Nephron progenitor cell (in vitro differentiated cells): ENCODE data around the gene HMGCS2.

Source experiments
- DNase-seq: peaks from one replicate; pipeline ENCODE4 v3.0.0; 2021
- H3K27ac Mint-ChIP-seq: 2 replicates; pipeline ENCODE4 v1.8.0; 2021; ENCODE audit warnings: mild to moderate bottlenecking, moderate library complexity, mixed read lengths
- H3K27me3 Mint-ChIP-seq: 2 replicates; pipeline ENCODE4 v1.8.0; 2021; ENCODE audit warnings: mild to moderate bottlenecking, low read depth, mixed read lengths; ENCODE audit not compliant: poor library complexity
- H3K36me3 Mint-ChIP-seq: 2 replicates; pipeline ENCODE4 v1.8.0; 2021; ENCODE audit warnings: low read depth, mixed read lengths
- H3K4me1 Mint-ChIP-seq: 2 replicates; pipeline ENCODE4 v1.8.0; 2021; ENCODE audit warnings: mixed read lengths
- H3K4me3 Mint-ChIP-seq: 2 replicates; pipeline ENCODE4 v1.8.0; 2021; ENCODE audit warnings: mild to moderate bottlenecking, moderate library complexity, mixed read lengths
- H3K9me3 Mint-ChIP-seq: 2 replicates; pipeline ENCODE4 v1.8.0; 2021; ENCODE audit warnings: mild to moderate bottlenecking, moderate library complexity, mixed read lengths
- TF ChIP-seq, protein P1 (sequence below): fragments of 200-600 bp; sonication (generic); IDR thresholded peaks from 2 replicates; pipeline ENCODE4 v1.5.0; 2021; ENCODE audit warnings: antibody characterized with exemption

The HMGCS2 gene

DNA sequence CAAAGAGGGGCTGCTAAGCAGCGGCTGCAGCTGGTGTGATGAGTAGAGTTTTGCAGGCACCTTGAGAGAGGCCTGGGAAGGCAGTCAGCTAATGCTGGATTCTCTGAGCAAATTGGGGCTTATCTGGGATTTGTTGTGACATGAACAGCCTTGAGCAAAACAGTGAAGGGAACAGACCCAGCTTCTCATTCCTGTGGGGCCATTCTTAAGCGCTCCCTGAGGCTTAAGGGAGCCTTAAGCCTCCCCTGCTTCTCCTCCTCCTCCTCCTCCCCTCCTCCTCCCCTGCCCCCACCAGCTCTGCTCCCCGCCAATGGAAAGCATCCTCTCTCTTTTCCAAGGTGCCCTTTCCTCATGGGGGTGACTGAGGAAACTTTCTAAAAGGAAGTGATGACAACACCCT, 21.3 kb downstream of the HMGCS2 start:
- Mint-ChIP-seq H3K36me3 (peaks cover 13% of the 10 kb centered on the region), H3K4me3 (no peak overlapping the region)
- TF ChIP-seq, protein P1, sequence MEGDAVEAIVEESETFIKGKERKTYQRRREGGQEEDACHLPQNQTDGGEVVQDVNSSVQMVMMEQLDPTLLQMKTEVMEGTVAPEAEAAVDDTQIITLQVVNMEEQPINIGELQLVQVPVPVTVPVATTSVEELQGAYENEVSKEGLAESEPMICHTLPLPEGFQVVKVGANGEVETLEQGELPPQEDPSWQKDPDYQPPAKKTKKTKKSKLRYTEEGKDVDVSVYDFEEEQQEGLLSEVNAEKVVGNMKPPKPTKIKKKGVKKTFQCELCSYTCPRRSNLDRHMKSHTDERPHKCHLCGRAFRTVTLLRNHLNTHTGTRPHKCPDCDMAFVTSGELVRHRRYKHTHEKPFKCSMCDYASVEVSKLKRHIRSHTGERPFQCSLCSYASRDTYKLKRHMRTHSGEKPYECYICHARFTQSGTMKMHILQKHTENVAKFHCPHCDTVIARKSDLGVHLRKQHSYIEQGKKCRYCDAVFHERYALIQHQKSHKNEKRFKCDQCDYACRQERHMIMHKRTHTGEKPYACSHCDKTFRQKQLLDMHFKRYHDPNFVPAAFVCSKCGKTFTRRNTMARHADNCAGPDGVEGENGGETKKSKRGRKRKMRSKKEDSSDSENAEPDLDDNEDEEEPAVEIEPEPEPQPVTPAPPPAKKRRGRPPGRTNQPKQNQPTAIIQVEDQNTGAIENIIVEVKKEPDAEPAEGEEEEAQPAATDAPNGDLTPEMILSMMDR = no peak

DNA sequence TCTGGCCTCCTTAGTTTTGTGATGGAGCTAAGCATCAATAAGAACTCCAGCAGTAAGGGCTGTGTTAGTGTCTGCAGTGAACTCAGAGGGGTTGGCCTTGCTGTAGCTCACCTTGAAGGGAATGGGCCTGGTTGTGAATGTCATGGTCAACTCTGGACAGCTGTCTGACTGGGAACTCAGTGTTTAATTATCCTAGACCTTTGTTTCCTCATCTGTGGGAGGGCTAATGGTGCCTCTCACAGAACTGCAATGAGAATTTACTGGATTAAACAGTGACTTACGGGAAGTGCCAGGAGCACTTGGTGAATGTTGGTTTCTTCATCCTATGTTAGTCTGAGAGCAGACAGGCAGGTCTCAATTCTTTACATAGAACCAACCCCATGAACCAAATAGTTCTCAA, 23.7 kb downstream of the HMGCS2 start:
- H3K9me3 Mint-ChIP-seq = no peaks in the 10 kb centered on the region
- H3K4me3 Mint-ChIP-seq = no peak overlapping the region
- peaks cover 30% of the 10 kb centered on the region for H3K4me1 Mint-ChIP-seq
- DNase-seq = no peak
- TF ChIP-seq, protein P1 = no peak
- H3K36me3 Mint-ChIP-seq = peaks cover 20% of the 10 kb centered on the region
- peaks cover 15% of the 10 kb centered on the region for H3K27me3 Mint-ChIP-seq
- no peak overlapping the region for H3K27ac Mint-ChIP-seq

More for the DNA sequence above, 21.3 kb downstream of the HMGCS2 start:
- Mint-ChIP-seq H3K4me1 (peaks cover 18% of the 10 kb centered on the region), H3K9me3 (no peaks in the 10 kb centered on the region), H3K27me3 (peaks cover 18% of the 10 kb centered on the region), H3K27ac (no peak overlapping the region)
- no peak for DNase-seq

DNA sequence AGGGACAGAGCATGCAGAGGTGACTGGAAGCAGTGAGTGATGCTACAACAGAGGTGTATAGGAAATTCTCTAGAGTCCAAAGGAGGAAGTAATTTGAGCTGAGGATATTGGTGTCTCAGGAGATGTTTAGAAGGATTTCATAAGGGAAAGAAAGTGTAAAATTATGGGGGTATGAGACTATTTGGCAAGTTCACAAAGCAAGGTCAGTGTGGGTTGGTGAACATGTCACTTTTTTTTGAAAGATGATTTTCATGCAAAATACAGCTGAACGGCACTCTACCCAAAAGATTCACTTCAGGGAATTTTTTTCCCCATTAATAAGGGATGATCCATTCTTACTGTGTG, 24.1 kb downstream of the HMGCS2 start:
- peaks cover 10% of the 10 kb centered on the region for H3K27me3 Mint-ChIP-seq
- no peak for DNase-seq
- H3K36me3 Mint-ChIP-seq = peaks cover 24% of the 10 kb centered on the region
- no peaks in the 10 kb centered on the region for H3K9me3 Mint-ChIP-seq
- no peak overlapping the region for H3K27ac Mint-ChIP-seq
- peaks cover 32% of the 10 kb centered on the region for H3K4me1 Mint-ChIP-seq
- no peak overlapping the region for H3K4me3 Mint-ChIP-seq
- TF ChIP-seq, protein P1 = no peak

DNA sequence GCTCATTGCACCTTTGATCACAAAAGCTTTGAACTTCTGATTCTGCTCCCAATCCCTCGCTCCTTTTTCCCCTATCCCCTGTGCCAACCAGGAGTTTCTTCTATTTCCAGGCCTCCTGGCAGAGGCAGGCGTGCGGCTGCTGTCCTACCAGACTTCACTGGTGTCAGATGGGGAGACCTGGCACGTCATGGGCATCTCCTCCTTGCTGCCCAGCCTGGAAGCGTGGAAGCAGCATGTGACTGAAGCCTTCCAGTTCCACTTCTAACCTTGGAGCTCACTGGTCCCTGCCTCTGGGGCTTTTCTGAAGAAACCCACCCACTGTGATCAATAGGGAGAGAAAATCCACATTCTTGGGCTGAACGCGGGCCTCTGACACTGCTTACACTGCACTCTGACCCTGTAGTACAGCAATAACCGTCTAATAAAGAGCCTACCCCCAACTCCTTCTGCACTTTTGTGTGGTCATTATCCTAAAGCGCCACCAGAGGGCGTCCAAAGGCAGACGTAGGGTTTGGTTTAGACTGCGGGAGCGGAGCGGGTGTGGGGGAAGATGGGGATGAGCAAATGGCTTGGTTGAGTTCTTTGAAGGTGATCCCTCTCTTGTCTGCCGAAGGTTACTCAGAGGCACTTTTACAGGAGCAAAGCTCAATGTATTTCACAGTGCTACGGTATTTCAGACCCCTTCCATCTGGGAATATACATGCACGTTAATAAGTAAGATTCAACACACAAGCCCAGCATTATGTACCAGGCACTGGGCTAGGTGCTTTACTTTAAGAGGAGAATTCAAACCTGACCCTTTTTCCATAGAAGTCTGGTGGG, 24.7 kb downstream of the HMGCS2 start:
- H3K27me3 Mint-ChIP-seq = peaks cover 9% of the 10 kb centered on the region
- peaks cover 32% of the 10 kb centered on the region for H3K4me1 Mint-ChIP-seq
- no peaks in the 10 kb centered on the region for H3K9me3 Mint-ChIP-seq
- peak; percentile 70 for DNase-seq
- no peak overlapping the region for H3K4me3 Mint-ChIP-seq
- H3K27ac Mint-ChIP-seq = peak overlapping the region; percentile 93
- TF ChIP-seq, protein P1 = peak; percentile 85
- H3K36me3 Mint-ChIP-seq = peaks cover 24% of the 10 kb centered on the region

DNA sequence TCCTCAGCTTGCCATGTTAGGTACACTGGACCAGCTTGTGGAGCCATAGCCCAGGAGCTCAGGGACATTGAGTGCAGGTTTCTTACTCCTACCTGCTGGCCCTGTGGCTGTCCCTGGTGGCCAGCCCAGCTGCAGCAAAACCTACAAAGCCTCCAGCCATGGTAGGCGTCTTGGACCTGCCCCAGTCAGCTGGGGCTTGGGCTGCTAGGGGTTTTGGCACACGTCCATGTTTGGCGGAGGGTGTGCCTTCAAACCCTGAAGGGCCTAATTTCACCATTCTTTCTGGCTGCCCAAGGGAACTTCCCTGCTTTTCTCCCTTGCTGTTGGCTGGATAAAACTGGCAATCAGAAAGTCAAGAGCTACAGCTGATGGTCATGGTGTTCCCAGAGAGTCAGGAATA, 25.4 kb downstream of the HMGCS2 start:
- peaks cover 32% of the 10 kb centered on the region for H3K4me1 Mint-ChIP-seq
- peaks cover 4% of the 10 kb centered on the region for H3K27me3 Mint-ChIP-seq
- TF ChIP-seq, protein P1 = no peak
- peaks cover 26% of the 10 kb centered on the region for H3K36me3 Mint-ChIP-seq
- DNase-seq = no peak
- peak overlapping the region; percentile 93 for H3K27ac Mint-ChIP-seq
- H3K9me3 Mint-ChIP-seq = no peaks in the 10 kb centered on the region
- H3K4me3 Mint-ChIP-seq = no peak overlapping the region

DNA sequence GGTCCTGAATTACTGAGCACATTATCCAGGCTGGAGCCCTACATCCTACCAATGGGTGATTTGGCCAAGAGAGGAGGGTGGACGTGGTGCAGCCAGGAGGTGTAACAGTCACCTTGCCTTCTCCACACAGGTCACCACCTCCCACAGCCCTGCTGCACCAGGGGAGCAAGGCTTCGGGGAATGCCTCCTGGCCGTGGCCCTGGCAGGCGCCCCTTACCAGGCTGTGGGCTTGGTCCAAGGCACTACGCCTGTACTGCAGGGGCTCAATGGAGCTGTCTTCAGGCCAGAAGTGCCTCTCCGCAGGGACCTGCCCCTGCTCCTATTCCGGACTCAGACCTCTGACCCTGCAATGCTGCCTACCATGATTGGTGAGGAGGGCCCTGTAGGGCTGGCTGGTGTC, 26.0 kb downstream of the HMGCS2 start:
- peak overlapping the region; percentile 71 for H3K27ac Mint-ChIP-seq
- DNase-seq = no peak
- peaks cover 32% of the 10 kb centered on the region for H3K36me3 Mint-ChIP-seq
- H3K9me3 Mint-ChIP-seq = no peaks in the 10 kb centered on the region
- H3K4me3 Mint-ChIP-seq = no peak overlapping the region
- H3K27me3 Mint-ChIP-seq = peaks cover 4% of the 10 kb centered on the region
- H3K4me1 Mint-ChIP-seq = peaks cover 38% of the 10 kb centered on the region
- TF ChIP-seq, protein P1 = no peak
